HG03025 (cell line): Measurements from ENCODE around the gene NDUFS6.
"Not testable (repeated sequence)": the region's sequence is repeated elsewhere in the genome, so short reads cannot be mapped to it uniquely, and the experiment has no call there.

Experiments
- ATAC-seq: cut with Tn5 transposase; IDR thresholded peaks from one replicate; pipeline ENCODE4 v1.9.1; 2021; ENCODE audit warnings: mild to moderate bottlenecking, moderate library complexity; ENCODE audit not compliant: unreplicated experiment, low FRiP score

The NDUFS6 gene

GRCh38 chr5:1827886-1828397, 26.7 kb downstream of the NDUFS6 start:
- no peak for ATAC-seq

- no peak for ATAC-seq
Measured at GRCh38 chr5:1830571-1831228, 29.5 kb downstream of the NDUFS6 start.

- ATAC-seq = no peak
Measured at GRCh38 chr5:1831257-1831656, 30.1 kb downstream of the NDUFS6 start.

- no peak for ATAC-seq
Measured at GRCh38 chr5:1831677-1832313, 30.6 kb downstream of the NDUFS6 start.

GRCh38 chr5:1832511-1833250, 31.5 kb downstream of the NDUFS6 start:
- ATAC-seq = no peak

- no peak for ATAC-seq
Measured at GRCh38 chr5:1833264-1834021, 32.2 kb downstream of the NDUFS6 start.

GRCh38 chr5:1834022-1834551, 32.9 kb downstream of the NDUFS6 start:
- no peak for ATAC-seq

GRCh38 chr5:1834721-1835429, 33.7 kb downstream of the NDUFS6 start:
- no peak for ATAC-seq

GRCh38 chr5:1835431-1835830, 34.2 kb downstream of the NDUFS6 start:
- no peak for ATAC-seq

- ATAC-seq = no peak
Measured at GRCh38 chr5:1836176-1836890, 35.1 kb downstream of the NDUFS6 start.

- ATAC-seq = no peak
Measured at GRCh38 chr5:1836891-1837880, 36.0 kb downstream of the NDUFS6 start.

GRCh38 chr5:1838013-1838412, 36.8 kb downstream of the NDUFS6 start:
- no peak for ATAC-seq

GRCh38 chr5:1840071-1840547, 38.9 kb downstream of the NDUFS6 start:
- ATAC-seq = no peak

GRCh38 chr5:1840741-1841521, 39.7 kb downstream of the NDUFS6 start:
- no peak for ATAC-seq

- no peak for ATAC-seq
Measured at GRCh38 chr5:1842004-1842819, 41.0 kb downstream of the NDUFS6 start.

- not testable (repeated sequence) for ATAC-seq
Measured at GRCh38 chr5:1843761-1844160, 42.6 kb downstream of the NDUFS6 start.
